ENCODE results near the gene TIPRL. TPM values are rescaled to one million over a fixed set of nuclear protein-coding genes. Genes with fewer than 3 reads are reported as not detected.

TIPRL gene
- total RNA-seq, 1 donor from 2014 or later: 41.7 TPM

DNA sequence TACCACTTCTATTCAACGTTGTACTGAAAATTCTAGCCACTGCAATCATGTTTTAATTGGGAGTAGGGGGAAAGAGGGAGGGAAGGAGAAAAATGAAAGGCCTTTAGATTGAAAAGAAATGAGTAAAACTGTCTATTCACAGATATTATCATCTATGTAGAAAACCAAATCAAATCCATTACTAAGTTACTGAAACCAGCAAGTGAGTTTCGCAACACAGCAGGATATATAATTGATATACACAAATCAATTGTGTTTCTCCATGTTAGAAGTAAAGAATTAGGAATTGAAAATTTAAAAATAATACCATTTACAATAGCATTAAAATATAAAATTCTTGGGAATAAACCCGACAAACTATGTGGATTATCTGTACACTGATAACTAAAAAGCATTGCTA lies 66.3 kb downstream of the TIPRL start:
- intact Hi-C loops (cut with micrococcal nuclease): no loop called here

- intact Hi-C loops (cut with micrococcal nuclease): no loop called here
These were observed 67.7 kb downstream of the TIPRL start for GRCh38 chr1:168246506-168246905.

Other genes with a start within 250 kb of the TIPRL start
- 21.0 and 25.1 TPM in 2 replicates for gene DCAF6, start 242.3 kb upstream of the TIPRL start, total RNA-seq
- 45.6 and 52.3 TPM in 2 replicates for gene MPC2, start 241.9 kb upstream of the TIPRL start, total RNA-seq
- 0.30 and 0.36 TPM in 2 replicates for gene GPR161, start 42.0 kb upstream of the TIPRL start, total RNA-seq
- 87.3 and 90.1 TPM in 2 replicates for gene SFT2D2, start 47.0 kb downstream of the TIPRL start, total RNA-seq
- gene TBX19, start 101.9 kb downstream of the TIPRL start, total RNA-seq: 2.5 and 2.8 TPM in 2 replicates

Data from T-helper 2 cell treated with Interferon-gamma antibody and Interleukin-4, amounts not matched to agents 100 ng/mL and 5 ng/mL, for 36 hours (primary cell).